HT1080 (cell line): ENCODE data around the gene NDUFV3. TPM values are rescaled to one million over a fixed set of nuclear protein-coding genes. Genes with fewer than 3 reads are reported as not detected.

ENCODE experiments used
- small RNA-seq: library from RNA; depleted of rRNA; stranded (forward); fragments of <200 nt; gene quantifications from one replicate; pipeline ENCODE3, GENCODE V24; 2014
- total RNA-seq: library from RNA; depleted of rRNA; stranded (reverse); fragments of >200 nt; shearing (Covaris generic); gene quantifications from 2 replicates; pipeline ENCODE4 v1.2.3, GENCODE V29; 2014; rRNA removed

The NDUFV3 gene
- total RNA-seq, 1 experiment from 2014 or later = 64.9 TPM

Small RNAs within 50 kb of the gene (small RNA-seq; reads per million reads assigned to genes)
- not detected for gene MIR5692B

Other genes starting within 250 kb of the NDUFV3 start
- 0.02 TPM in 1 of 2 replicates, not detected in the other for gene PDE9A, start 239.7 kb upstream of the NDUFV3 start, total RNA-seq
- gene WDR4, start 13.8 kb upstream of the NDUFV3 start, total RNA-seq = 24.7 and 31.5 TPM in 2 replicates
- gene ERVH48-1, start 32.3 kb downstream of the NDUFV3 start, total RNA-seq = not detected in 2 replicates
- gene PKNOX1, start 81.3 kb downstream of the NDUFV3 start, total RNA-seq = 28.4 and 29.9 TPM in 2 replicates
- gene CBS, start 182.5 kb downstream of the NDUFV3 start, total RNA-seq = 21.2 and 25.5 TPM in 2 replicates
- gene U2AF1, start 214.3 kb downstream of the NDUFV3 start, total RNA-seq = 48.5 and 139 TPM in 2 replicates